ENCODE measurements around the gene CDC73. TPM values are rescaled to one million over a fixed set of nuclear protein-coding genes. Genes with fewer than 3 reads are reported as not detected.

CDC73 gene
- polyA plus RNA-seq, 3 donors from 2014 or later = 64.6 to 107 (median 67.7) TPM

Other genes with a start within 250 kb of the CDC73 start
- gene UCHL5, start 62.7 kb upstream of the CDC73 start, polyA plus RNA-seq = 100 to 1,000 TPM in 2 of 3 donors, 10 to 100 TPM in 1; 95.6 to 149 (median 111) TPM
- gene RO60, start 62.4 kb upstream of the CDC73 start, polyA plus RNA-seq = 100 to 1,000 TPM; 105 to 151 (median 149) TPM
- 10 to 100 TPM; 12.6 to 21.2 (median 17.5) TPM for gene GLRX2, start 16.6 kb upstream of the CDC73 start, polyA plus RNA-seq
- gene B3GALT2, start 64.6 kb downstream of the CDC73 start, polyA plus RNA-seq = under 1 TPM in 1 of 3 donors, not detected in 2; 0.07 TPM